HG02798 (cell line): ENCODE measurements around the gene UAP1L1.
"Not testable (repeated sequence)": the region's sequence is repeated elsewhere in the genome, so short reads cannot be mapped to it uniquely, and the experiment has no call there.

Experiments used
- ATAC-seq: cut with Tn5 transposase; IDR thresholded peaks from one replicate; pipeline ENCODE4 v1.9.1; 2021; ENCODE audit warnings: mild to moderate bottlenecking; ENCODE audit not compliant: unreplicated experiment, poor library complexity

Gene UAP1L1, protein sequence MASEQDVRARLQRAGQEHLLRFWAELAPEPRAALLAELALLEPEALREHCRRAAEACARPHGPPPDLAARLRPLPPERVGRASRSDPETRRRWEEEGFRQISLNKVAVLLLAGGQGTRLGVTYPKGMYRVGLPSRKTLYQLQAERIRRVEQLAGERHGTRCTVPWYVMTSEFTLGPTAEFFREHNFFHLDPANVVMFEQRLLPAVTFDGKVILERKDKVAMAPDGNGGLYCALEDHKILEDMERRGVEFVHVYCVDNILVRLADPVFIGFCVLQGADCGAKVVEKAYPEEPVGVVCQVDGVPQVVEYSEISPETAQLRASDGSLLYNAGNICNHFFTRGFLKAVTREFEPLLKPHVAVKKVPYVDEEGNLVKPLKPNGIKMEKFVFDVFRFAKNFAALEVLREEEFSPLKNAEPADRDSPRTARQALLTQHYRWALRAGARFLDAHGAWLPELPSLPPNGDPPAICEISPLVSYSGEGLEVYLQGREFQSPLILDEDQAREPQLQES

DNA sequence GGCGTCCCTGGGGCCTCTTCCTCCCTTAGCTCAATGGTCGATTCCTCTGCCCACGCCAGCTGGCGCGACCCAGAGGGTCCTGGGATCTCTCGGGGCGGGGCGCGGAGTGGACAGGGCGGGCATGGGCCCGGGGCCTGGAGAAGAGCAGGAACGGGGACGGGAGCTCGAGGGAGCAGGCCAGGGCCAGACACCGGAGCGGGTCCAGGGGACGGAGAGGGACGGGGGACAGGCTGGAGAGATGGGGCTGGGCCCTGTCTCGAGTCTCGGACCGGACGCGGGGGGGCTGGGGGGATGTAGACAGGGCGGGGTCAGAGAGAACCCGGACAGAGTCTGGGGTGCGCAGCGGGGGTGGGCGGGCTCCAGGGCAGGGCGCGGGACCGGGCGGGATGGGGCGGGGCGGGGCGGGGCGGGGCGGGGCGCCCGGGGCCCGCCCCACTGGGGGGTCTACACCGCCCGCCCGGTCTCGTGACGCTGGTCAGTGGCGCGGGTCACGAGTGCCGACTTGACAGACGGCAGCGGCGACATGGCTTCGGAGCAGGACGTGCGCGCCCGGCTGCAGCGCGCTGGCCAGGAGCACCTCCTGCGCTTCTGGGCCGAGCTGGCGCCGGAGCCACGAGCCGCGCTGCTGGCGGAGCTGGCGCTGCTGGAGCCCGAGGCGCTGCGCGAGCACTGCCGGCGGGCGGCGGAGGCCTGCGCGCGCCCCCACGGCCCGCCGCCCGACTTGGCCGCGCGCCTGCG lies at the start of gene UAP1L1:
Gene UAP1L1, plus strand, starts transcription at position 508 of the 738 bp plus-strand sequence. Its CDS starts 16 bp downstream, at position 524.
- ATAC-seq: peak; percentile 71

DNA sequence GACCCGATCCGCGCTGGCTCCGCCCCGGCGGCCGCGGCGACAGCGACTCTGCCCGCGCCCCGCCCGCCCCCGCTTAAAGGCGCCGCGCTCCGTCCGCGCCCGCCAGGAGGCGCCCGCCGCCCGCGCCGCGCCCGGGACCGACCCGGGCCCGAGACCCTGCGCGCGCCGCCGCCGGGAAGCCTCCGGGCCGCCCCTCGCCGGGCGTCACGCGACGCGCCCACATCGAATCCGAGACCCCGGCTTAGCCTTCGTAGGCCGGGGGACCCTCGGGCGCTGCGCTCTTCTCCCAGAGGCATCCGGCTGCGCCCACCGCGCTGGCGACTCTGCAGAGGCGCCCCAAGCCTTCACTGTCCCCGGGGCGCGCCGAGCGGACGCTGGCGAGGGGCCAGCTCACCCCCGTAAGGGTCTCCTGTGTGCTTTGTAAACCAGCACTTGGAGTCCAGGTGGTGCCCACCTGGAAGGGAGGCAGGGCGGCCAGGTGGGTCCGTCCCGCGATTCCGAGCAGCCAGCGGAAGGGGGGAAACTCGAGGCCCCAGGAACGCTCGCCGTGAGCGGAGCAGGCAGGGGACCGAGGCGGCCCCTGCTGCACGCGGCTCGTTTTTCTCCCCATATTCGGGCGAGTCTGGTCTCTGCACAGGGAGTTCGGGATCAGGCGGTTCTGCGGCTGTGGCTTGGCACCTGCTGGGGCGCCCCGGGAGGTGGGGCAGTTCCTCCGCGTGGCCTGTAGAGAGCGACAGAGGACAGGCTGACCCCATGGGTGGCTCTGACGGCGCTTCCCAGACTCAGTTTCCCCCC lies 48.9 kb upstream of the UAP1L1 start:
- ATAC-seq: peak; percentile 61

DNA sequence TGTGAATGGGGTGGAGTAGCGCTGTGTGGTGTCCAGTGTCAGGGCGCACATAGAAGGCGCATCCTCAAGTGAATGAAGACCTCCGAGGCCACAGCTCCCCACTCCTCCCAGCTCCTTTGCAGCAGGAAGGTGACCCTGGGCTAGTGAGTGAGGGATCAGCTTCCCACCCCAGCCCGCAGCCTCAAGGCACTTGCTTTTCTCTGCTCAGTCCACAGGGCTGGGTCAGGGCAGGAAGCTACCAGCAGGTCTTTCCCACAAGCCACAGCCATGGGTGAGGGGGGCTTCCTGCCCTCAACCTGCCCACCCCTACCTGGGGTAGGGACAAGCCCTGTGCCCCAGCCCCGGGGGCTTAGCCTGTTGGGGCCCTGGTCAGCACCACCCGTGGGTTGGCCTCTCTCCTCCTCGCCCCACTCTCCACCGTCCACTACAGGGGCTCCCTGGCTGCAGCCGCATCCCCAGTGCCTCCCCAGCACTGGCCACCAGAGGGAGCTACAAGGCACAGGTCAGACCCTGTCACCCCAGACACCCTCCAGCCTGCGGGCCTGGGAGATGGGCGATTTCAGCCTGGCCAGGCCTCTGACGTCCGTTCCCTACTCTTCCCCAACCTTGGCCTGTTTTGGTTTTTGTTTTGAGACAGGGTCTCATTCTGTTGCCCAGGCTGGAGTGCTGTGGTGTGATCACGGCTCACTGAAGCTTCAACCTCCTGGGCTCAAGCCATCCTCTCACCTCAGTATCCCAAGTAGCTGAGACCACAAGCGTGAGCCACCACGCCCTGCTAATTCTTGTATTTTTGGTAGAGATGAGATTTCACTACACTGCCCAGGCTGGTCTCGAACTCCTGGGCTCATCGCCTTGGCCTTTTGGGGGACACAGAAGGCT lies 48.0 kb upstream of the UAP1L1 start:
- no peak for ATAC-seq

DNA sequence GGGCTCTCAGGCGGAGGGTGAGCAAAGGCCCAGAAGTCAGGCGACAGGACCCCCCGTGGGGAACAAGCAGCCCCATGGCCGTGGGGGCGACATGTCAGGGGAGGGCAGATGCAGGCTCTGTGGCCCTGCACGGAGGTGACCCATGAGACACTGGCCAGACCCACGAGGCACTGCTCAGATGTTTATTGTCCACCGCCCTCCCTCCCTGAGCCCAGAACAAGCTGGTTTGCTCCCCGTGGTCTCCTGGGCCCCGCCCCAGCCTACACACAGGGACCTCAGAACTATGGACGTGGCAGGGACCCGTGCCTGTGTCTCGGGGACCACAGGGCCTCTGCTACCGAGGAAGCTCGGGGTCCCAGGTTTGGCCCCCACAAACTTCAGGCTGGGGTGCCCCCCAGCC lies 47.3 kb upstream of the UAP1L1 start:
- ATAC-seq: no peak

DNA sequence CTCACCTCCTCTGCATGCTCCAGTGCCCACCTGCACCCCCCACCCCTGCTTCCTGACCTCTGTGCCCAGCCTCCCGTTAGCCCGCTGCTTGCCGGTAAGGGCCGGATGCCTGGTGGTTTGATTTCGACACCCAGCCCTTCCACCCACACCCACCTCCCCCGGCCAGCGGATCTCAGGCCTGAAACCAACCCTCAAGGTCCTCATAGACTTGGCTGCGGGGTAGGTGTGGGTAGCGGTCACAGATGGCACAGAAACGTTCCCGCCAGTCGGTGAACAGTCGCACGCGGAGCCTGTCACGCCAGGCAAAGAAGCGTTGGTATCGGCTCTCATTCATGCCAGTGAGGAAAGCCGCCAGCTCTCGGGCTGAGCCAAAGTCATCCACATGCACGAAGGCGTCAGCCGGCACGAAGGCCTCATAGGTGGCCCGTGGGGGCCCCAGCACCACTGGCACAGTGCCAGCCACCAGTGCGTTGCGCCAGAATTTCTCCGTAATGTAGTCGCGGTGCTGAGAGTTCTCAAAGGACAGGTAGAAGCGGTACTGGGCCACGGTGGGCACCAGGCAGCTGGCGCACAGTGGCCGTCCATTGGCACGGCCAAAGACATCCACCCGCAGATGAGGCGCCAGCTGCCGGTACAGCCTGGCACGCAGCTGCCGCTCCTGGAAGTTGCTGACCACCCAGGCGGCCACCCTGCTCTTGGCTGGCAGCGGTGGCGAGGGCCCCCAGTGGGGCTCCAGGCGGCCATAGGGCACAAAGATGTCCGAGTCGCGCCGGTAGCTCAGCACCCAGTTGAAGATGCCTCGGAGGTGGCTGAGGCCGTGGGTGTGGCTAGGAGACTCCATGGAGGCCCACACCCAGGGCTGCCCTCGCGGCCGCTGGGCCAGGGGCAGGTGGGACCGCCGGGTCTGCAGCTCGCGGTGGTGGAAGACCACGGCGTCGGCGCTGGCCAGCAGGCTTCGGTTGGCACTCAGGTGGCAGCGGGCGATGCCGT lies 46.5 kb upstream of the UAP1L1 start:
- no peak for ATAC-seq

DNA sequence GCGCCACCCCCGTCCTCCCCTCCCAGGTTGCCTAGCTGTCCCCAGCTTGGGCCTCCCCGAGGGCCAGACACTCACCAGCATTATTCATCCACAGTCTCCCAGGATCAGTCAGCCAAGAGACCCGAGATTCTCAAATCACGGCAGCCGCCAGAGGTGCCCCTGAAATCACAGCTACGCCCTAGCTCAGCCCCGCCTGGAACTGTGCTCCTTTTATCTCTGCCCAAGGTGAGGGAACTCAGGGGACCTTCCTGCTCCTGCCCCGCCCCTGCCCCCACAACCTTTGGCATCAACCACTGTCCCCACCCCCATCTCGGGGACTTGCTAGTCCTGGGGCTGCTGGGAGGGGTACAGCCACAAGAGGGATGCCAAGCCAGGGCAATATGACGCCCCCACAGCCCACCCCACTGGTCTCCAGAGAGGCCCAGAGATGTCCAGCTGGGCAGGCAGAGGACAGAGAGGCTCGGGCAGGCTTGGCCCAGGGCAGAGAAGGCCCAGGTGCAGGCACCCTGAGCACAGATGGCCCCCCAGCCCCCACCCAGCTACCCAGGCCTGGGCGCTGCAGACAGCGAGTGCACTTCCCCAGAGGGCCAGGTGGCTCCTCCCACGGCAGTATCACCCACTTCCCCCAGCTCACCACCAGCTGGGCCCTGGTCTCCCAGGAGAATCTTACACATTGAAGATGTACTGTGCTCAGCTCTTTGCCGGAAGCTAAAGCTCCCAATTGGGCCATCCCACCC lies 45.2 kb upstream of the UAP1L1 start, which contains the start of gene FUT7:
Gene FUT7, minus strand, starts transcription at position 185 of the 737 bp plus-strand sequence. Its CDS starts 97 bp downstream, at position 88.
- ATAC-seq: no peak

DNA sequence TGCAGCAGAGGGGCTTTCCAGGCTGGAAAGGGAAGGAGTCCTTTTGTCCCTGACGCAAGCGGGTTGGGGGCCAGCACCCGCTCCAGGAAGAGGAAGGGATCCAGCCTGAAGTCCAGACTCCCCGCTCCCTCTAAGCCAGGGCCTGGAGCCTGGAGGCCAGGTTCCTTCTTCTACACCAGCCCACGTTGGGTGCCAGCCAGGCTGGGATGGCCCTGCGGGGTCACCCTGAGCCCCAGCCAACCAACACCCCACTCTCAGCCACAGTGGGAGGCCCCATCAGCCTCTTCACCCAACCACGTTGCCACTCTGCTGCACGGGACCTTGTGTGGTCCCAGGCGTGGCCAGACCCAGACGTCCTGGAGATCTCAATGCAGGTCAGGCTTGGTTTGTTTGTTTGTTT lies 44.5 kb upstream of the UAP1L1 start:
- no peak for ATAC-seq

DNA sequence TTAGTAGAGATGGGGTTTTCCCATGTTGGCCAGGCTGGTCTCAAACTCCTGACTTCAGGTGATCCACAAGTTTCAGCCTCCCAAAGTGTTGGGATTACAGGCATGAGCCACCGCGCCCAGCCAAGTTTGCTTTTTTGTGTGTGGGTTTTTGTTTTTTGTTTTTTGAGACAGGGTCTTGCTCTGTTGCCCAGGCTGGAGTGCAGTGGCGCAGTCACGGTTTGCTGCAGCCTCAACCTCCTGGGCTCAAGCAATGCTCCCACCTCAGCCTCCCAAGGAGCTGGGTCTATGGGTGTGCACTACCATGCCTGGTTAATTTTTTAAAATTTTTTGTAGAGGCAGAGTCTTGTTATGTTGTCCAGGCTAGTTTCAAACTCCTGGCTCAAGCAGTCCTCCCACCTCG lies 43.8 kb upstream of the UAP1L1 start:
- ATAC-seq: not testable (repeated sequence)

DNA sequence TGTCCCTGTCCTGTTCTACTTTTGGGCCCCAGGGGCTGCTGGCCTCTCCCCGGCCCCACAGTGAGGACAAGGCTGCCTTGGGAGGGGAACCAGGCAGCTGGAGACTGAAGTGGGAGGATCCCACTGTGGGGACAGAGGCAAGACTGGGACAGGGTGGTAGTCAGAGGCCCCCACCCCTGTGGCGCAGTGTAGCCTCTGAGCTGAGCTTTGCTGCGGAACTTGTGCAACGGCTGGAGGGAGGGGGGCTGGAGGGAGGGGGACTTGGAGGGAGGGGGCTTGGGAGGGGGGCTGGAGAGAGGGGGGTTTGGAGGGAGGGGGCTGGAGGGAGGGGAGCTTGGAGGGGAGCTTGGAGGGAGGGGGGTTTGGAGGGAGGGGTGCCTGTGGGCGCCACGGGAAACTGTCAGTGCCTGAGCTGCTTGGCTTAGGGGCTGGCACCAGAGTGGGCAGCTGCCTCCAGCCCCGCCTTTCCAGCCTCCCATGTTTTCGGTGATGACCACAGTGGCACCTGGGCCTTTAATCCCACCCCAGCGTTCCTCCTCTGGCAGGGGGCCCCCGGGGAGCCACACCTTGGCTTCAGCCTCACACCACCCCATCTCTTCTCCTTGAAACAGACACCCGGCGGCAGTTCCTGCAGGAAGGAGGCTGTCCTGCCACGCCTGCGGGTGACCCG lies 43.1 kb upstream of the UAP1L1 start:
- no peak for ATAC-seq

DNA sequence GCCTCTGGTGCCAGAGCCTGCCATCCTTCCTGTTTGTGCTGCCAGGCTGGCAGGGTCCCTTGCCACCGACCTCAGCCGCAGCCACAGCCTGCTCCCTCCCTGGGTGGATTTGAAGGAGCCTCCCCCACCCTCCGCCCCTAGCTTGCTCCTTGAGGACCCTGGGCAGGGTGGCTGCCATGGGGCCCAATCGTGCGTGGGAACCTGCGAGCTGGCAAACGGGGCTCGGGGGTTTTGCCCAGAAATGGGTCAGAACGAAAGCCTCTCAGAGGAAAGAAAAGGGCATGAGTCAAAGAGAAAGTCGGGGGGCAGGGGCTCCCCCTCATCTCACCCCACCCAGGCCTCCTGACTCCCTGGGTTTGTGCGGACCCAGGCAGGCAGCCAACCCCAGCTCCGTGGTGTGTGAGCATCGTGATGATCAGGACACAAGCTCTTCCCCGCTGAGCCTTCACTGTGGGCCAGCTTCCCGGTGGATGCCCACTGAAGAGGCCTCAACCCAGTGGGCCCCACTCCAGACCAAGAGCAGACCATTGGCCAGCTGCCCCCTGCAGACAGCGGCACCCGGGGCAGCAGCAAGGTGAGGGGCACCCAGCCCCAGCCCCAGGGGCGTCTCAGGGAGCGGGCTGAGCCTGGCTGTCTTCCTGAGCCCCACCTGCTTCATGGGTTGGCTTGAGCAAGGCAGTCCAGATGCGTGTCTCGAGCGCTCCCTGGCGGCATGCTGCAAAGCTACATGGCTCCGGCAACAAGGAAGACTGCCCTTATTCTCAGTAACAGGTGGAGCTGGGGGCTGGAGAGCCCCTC lies 42.4 kb upstream of the UAP1L1 start:
- peak; percentile 60 for ATAC-seq

DNA sequence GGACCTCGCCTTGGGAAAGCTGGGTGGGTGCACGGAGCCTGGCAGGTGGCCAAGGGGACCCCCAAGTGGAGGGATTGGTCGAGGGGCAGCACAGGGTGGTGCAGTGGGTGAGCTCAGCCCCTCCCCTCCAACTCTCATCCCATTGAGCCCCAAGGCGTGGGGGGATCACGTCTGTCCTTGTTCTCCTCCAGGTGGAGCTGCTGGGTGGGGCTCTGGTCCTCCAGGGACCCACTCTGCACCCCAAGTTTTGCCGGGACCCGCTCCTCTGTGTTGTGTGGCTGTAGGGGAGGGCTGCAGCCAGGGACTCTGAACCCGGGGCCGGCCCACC lies 41.8 kb upstream of the UAP1L1 start:
- no peak for ATAC-seq

DNA sequence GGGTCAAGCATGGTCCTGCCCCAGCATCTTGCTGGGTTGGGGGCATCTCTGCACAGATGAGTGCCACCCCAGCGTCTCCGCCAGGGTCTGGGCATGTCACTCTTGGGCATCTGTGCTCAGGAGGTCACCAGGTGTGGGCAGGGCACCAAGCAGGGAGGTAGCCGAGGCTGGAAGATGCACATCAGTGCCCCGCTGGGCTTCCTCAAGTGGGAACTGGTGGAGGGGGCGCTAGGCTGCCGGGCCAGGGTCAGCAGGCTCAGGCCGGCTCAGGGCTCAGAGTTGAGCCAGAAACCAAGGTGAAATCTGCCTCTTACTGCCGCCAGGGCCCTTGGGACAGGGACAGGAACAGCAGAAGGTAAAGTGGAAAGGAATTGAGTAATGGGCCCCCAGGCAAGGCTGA lies 41.4 kb upstream of the UAP1L1 start:
- ATAC-seq: no peak

DNA sequence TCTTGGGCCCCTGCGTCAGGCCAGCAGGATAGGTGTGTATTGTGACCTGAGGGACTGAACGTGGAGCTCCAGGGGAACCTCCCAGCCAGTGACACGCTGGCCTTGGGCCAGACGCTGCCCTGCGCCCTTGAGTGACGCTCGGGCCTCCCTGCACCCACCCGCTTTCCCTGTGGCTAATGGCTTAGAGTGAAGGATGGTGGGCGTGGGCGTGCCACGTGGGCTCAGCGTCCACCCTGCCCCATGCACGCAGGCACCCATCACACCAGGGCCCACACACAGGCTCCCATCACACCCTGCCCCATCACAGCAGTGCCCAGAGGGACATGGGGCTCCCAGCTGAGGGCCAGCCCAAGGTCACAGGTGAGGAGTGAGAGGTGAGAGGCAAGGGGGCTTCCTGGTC lies 40.3 kb upstream of the UAP1L1 start:
- ATAC-seq: no peak

DNA sequence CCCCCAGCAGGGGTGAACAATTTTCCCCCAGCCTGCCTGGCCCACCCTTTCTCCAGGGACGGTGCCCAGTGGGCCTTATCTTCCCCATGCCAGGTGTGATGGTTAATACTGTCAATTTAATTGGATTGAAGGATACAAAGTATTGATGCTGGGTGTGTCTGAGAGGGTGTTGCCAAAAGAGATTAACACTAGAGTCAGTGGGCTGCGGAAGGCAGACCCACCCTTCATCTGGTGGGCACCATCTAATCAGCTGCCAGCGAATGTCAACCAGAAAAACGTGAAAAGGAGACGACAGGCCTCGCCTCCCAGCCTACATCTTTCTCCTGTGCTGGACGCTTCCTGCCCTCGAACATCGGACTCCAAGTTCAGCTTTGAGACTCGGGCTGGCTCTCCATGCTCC lies 39.8 kb upstream of the UAP1L1 start:
- ATAC-seq: no peak

DNA sequence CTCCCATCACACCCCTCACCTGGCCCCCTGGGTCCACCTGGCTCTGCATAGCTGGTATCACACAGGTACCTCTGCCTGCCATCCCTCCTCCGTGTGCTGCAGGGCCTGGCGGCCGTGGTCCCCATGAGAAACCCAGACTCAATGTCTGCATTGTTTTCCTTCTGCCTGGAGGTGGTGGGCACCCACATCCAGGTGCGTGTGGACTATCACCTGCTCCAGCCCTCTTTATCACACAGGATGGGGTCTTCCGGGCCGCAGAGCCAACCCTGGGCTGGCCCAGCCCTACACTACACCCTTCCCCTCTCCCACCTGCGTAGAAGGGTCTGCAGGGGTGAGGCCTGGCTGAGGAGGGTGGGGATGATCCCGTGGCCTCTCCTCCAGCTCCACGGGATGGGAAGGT lies 38.4 kb upstream of the UAP1L1 start:
- ATAC-seq: no peak

DNA sequence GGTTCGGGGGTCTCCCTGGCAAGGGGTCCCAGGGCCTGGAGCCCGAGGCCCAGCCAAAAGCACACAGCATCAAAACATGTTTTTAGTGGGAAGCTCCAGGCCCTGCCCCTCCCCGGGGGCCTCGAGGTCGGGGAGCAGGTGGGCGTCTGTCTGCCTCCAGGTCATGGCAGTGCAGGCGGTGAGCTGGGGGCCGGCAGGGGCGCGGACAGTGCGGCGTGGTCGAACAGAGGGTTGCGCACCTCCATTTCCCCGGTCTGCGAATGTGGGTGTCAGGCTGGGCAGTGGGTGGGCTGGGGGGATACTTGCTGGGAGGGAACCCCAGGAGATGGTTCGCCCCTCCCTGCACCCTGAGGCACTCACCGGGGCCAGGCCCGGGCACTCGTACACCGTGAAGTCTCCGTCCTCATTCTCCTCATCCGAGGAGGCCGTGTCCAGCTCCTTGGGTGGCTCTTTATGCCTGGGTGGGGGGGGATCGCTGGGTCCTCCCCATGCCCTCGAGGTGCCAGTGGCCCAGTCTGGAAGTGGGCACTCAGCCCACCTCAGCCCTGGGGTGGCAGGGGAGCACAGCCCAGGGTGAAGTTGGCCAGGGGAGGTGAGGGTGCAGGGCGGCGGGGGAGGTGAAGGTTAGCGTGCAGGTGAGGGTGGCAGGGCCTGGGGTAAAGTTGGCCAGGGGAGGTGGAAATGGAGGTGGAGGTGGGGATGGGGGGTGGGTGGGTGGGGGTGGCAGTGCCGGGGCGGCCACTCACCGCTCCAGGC lies 37.5 kb upstream of the UAP1L1 start:
- ATAC-seq: no peak
